OCI-LY1 (cell line): ENCODE measurements around the gene TAS1R1.

Source experiments
- H2AFZ ChIP-seq: fragments of 200-600 bp; sonication (generic), shearing (Covaris generic); 2 replicates; pipeline ENCODE4 v1.6.0; 2014; ENCODE audit warnings: antibody characterized with exemption, mild to moderate bottlenecking, low read length
- H3F3A ChIP-seq: fragments of 200-600 bp; sonication (generic), shearing (Covaris generic); 2 replicates; pipeline ENCODE4 v1.6.0; 2014; ENCODE audit warnings: mild to moderate bottlenecking, antibody characterized with exemption, low read length, moderate library complexity; ENCODE audit not compliant: insufficient read depth
- H3K27ac ChIP-seq: fragments of 200-600 bp; sonication (generic); 2 replicates; pipeline ENCODE4 v1.5.1; 2014; ENCODE audit warnings: low read length, mixed run types, mild to moderate bottlenecking, low read depth; ENCODE audit not compliant: poor library complexity, severe bottlenecking
- H3K27me3 ChIP-seq: fragments of 200-600 bp; sonication (generic); 2 replicates; pipeline ENCODE4 v1.6.0; 2014; ENCODE audit warnings: antibody characterized with exemption, mild to moderate bottlenecking, low read length, moderate library complexity; ENCODE audit not compliant: insufficient read depth
- H3K36me3 ChIP-seq: fragments of 200-600 bp; sonication (generic); 2 replicates; pipeline ENCODE4 v1.6.1; 2014; ENCODE audit warnings: mild to moderate bottlenecking, antibody characterized with exemption, low read length, moderate library complexity, mixed read lengths; ENCODE audit not compliant: insufficient read depth
- H3K4me1 ChIP-seq: fragments of 200-600 bp; sonication (generic); 2 replicates; pipeline ENCODE4 v1.5.1; 2014; ENCODE audit warnings: mild to moderate bottlenecking, low read length, moderate library complexity; ENCODE audit not compliant: insufficient read depth, severe bottlenecking
- H3K4me2 ChIP-seq: fragments of 200-600 bp; sonication (generic), shearing (Covaris generic); 2 replicates; pipeline ENCODE4 v1.6.1; 2014; ENCODE audit warnings: low read length
- H3K4me3 ChIP-seq: fragments of 200-600 bp; sonication (generic); 2 replicates; pipeline ENCODE4 v1.5.1; 2014; ENCODE audit warnings: low read length, low read depth, mild to moderate bottlenecking, mixed read lengths; ENCODE audit not compliant: poor library complexity, severe bottlenecking
- H3K79me2 ChIP-seq: fragments of 200-600 bp; shearing (Covaris generic); 2 replicates; pipeline ENCODE4 v1.6.1; 2016; ENCODE audit warnings: mixed run types, low read length, mixed read lengths; ENCODE audit not compliant: insufficient read depth
- H3K9ac ChIP-seq: fragments of 200-600 bp; sonication (generic), shearing (Covaris generic); 2 replicates; pipeline ENCODE4 v1.6.1; 2014; ENCODE audit warnings: mild to moderate bottlenecking, low read length, mixed read lengths
- H3K9me2 ChIP-seq: fragments of 200-600 bp; sonication (generic), shearing (Covaris generic); 2 replicates; pipeline ENCODE4 v1.6.1; 2014; ENCODE audit warnings: low read depth, mild to moderate bottlenecking, low read length, mixed read lengths
- H3K9me3 ChIP-seq: fragments of 200-600 bp; shearing (Covaris generic); 2 replicates; pipeline ENCODE4 v1.6.1; 2014; ENCODE audit warnings: low read length, mixed read lengths
- H4K20me1 ChIP-seq: fragments of 200-600 bp; sonication (generic), shearing (Covaris generic); 2 replicates; pipeline ENCODE4 v1.6.0; 2016; ENCODE audit warnings: mild to moderate bottlenecking, low read length; ENCODE audit not compliant: insufficient read depth
- CTCF ChIP-seq: fragments of 200-600 bp; sonication (generic), shearing (Covaris generic); IDR thresholded peaks from 2 replicates; pipeline ENCODE4 v1.5.1; 2017; ENCODE audit warnings: mild to moderate bottlenecking, antibody characterized with exemption, low read length, moderate library complexity, mixed read lengths
- EZH2 ChIP-seq: fragments of 200-600 bp; sonication (generic), shearing (Covaris generic); IDR thresholded peaks from 2 replicates; pipeline ENCODE4 v1.8.0; 2017; ENCODE audit warnings: borderline replicate concordance, mixed run types, mild to moderate bottlenecking, antibody characterized with exemption, low read length, moderate library complexity, mixed read lengths

TAS1R1 gene

GRCh38 chr1:6523566-6523965 lies 31.5 kb upstream of the TAS1R1 start:
- Histone ChIP-seq H3K9me2 (no peaks in the 10 kb centered on the region), H3K4me2 (no peak overlapping the region), H3K9me3 (no peaks in the 10 kb centered on the region), H3F3A (no peaks in the 10 kb centered on the region), H4K20me1 (no peaks in the 10 kb centered on the region), H3K27me3 (no peaks in the 10 kb centered on the region), H3K9ac (no peak overlapping the region), H2AFZ (no peak overlapping the region), H3K36me3 (peaks cover 60% of the 10 kb centered on the region), H3K4me1 (no peaks in the 10 kb centered on the region), H3K27ac (no peak overlapping the region), H3K4me3 (no peak overlapping the region), H3K79me2 (no peaks in the 10 kb centered on the region)
- peak; percentile 67 for TF ChIP-seq CTCF
- TF ChIP-seq EZH2 = no peak

GRCh38 chr1:6526316-6526715 lies 28.8 kb upstream of the TAS1R1 start:
- Histone ChIP-seq H3K9me2 (no peaks in the 10 kb centered on the region), H4K20me1 (no peaks in the 10 kb centered on the region), H3K4me2 (no peak overlapping the region), H2AFZ (no peak overlapping the region), H3K27me3 (no peaks in the 10 kb centered on the region), H3F3A (no peaks in the 10 kb centered on the region), H3K36me3 (peaks cover 75% of the 10 kb centered on the region), H3K4me1 (no peaks in the 10 kb centered on the region), H3K27ac (no peak overlapping the region), H3K4me3 (no peak overlapping the region), H3K9ac (no peak overlapping the region), H3K9me3 (no peaks in the 10 kb centered on the region), H3K79me2 (no peaks in the 10 kb centered on the region)
- TF ChIP-seq EZH2 = no peak
- TF ChIP-seq CTCF = no peak

GRCh38 chr1:6528492-6528891 lies 26.6 kb upstream of the TAS1R1 start:
- no peaks in the 10 kb centered on the region for H4K20me1 ChIP-seq
- H3K9ac ChIP-seq = no peak overlapping the region
- H3F3A ChIP-seq = no peaks in the 10 kb centered on the region
- no peaks in the 10 kb centered on the region for H3K4me1 ChIP-seq
- H3K27me3 ChIP-seq = no peaks in the 10 kb centered on the region
- no peak overlapping the region for H3K27ac ChIP-seq
- H3K36me3 ChIP-seq = peaks cover 91% of the 10 kb centered on the region
- H2AFZ ChIP-seq = no peak overlapping the region
- no peak overlapping the region for H3K4me3 ChIP-seq
- H3K9me2 ChIP-seq = no peaks in the 10 kb centered on the region
- no peaks in the 10 kb centered on the region for H3K9me3 ChIP-seq
- H3K4me2 ChIP-seq = no peak overlapping the region
- no peaks in the 10 kb centered on the region for H3K79me2 ChIP-seq
- TF ChIP-seq EZH2 (no peak), CTCF (no peak)
